Measurements from ENCODE around the gene TRPM3.

The TRPM3 gene

GRCh38 chr9:70519912-70520724 lies 601.3 kb downstream of the TRPM3 start:
- DNase-seq (ENCODE audit: low spot score) = no peak

- no peak for DNase-seq (ENCODE audit: low spot score)
Observed at GRCh38 chr9:70517926-70518610, 603.4 kb downstream of the TRPM3 start.

- DNase-seq (ENCODE audit: low spot score) = no peak
Observed at GRCh38 chr9:70514273-70514672, 607.1 kb downstream of the TRPM3 start.

GRCh38 chr9:70511858-70512257 lies 609.6 kb downstream of the TRPM3 start:
- DNase-seq (ENCODE audit: low spot score) = no peak

GRCh38 chr9:70510157-70510770 lies 611.2 kb downstream of the TRPM3 start:
- peak; percentile 20 for DNase-seq (ENCODE audit: low spot score)

- no peak for DNase-seq (ENCODE audit: low spot score)
Observed at GRCh38 chr9:70506159-70506558, 615.3 kb downstream of the TRPM3 start.

- no peak for DNase-seq (ENCODE audit: low spot score)
Observed at GRCh38 chr9:70504834-70505233, 616.6 kb downstream of the TRPM3 start.

- DNase-seq (ENCODE audit: low spot score) = no peak
Observed at GRCh38 chr9:70502690-70503089, 618.7 kb downstream of the TRPM3 start.

GRCh38 chr9:70500793-70501192 lies 620.6 kb downstream of the TRPM3 start:
- DNase-seq (ENCODE audit: low spot score) = no peak

GRCh38 chr9:70499621-70500020 lies 621.8 kb downstream of the TRPM3 start:
- DNase-seq (ENCODE audit: low spot score) = no peak

- DNase-seq (ENCODE audit: low spot score) = no peak
Observed at GRCh38 chr9:70498866-70499265, 622.6 kb downstream of the TRPM3 start.

- no peak for DNase-seq (ENCODE audit: low spot score)
Observed at GRCh38 chr9:70496244-70496643, 625.2 kb downstream of the TRPM3 start.

GRCh38 chr9:70495514-70495913 lies 625.9 kb downstream of the TRPM3 start:
- DNase-seq (ENCODE audit: low spot score) = no peak

- no peak for DNase-seq (ENCODE audit: low spot score)
Observed at GRCh38 chr9:70494221-70494620, 627.2 kb downstream of the TRPM3 start.

GRCh38 chr9:70493029-70493428 lies 628.4 kb downstream of the TRPM3 start:
- no peak for DNase-seq (ENCODE audit: low spot score)

- DNase-seq (ENCODE audit: low spot score) = no peak
Observed at GRCh38 chr9:70492319-70492777, 629.1 kb downstream of the TRPM3 start.

GRCh38 chr9:70491426-70492318 lies 629.7 kb downstream of the TRPM3 start:
- no peak for DNase-seq (ENCODE audit: low spot score)

- DNase-seq (ENCODE audit: low spot score) = no peak
Observed at GRCh38 chr9:70490478-70490877, 630.9 kb downstream of the TRPM3 start.

- no peak for DNase-seq (ENCODE audit: low spot score)
Observed at GRCh38 chr9:70488793-70489105, 632.7 kb downstream of the TRPM3 start.

GRCh38 chr9:70488098-70488792 lies 633.2 kb downstream of the TRPM3 start:
- DNase-seq (ENCODE audit: low spot score) = no peak

- DNase-seq (ENCODE audit: low spot score) = no peak
Observed at GRCh38 chr9:70486127-70486526, 635.3 kb downstream of the TRPM3 start.

Data from kidney tubule cell (primary cell).